SK-N-SH (cell line): ENCODE data around the gene TMEM271. TPM values are rescaled to one million over a fixed set of nuclear protein-coding genes. Genes with fewer than 3 reads are reported as not detected.

Source experiments
- CTCF ChIA-PET: fragments of 300-600, 350-600 bp; formaldehyde crosslinking; extraction: SDS; loops from one replicate; lab custom pipeline; 2021; lab: Yijun Ruan, JAX
- POLR2A ChIA-PET: fragments of 350-600 bp; sonication (Branson Sonifier 250); formaldehyde crosslinking; extraction: SDS; loops from one replicate; lab custom pipeline; 2020; ENCODE audit warnings: antibody characterized with exemption, inconsistent platforms; lab: Yijun Ruan, JAX
- DNase-seq: peaks from one replicate; pipeline ENCODE4 v3.0.0; 2012
- H2AFZ ChIP-seq: fragments of 200-600 bp; sonication (generic); 2 replicates; pipeline ENCODE4 v1.8.1; 2016; ENCODE audit warnings: antibody characterized with exemption, mild to moderate bottlenecking, low read depth
- H3F3A ChIP-seq: fragments of 200-600 bp; sonication (generic); replicated peaks from 2 replicates; pipeline ENCODE3; 2016; ENCODE audit warnings: antibody characterized with exemption, mild to moderate bottlenecking; ENCODE audit not compliant: insufficient read depth
- H3K27ac ChIP-seq, 2 experiments: fragments of 200-500 bp in 1 of 2; fragments of 200-600 bp in 1 of 2; sonication (Bioruptor generic) in 1 of 2; sonication (generic), shearing (Covaris generic) in 1 of 2; 2 replicates each; pipeline versions ENCODE4 v1.5.1 to v1.6.1; 2014 to 2016; ENCODE audit warnings: low read depth in 2 of 2, inconsistent platforms in 1 of 2, low read length in 1 of 2, mild to moderate bottlenecking in 1 of 2, mixed read lengths in 1 of 2
- H3K27me3 ChIP-seq: fragments of 200-600 bp; sonication (generic), shearing (Covaris generic); 2 replicates; pipeline ENCODE4 v1.6.1; 2016; ENCODE audit warnings: mixed run types; ENCODE audit not compliant: insufficient read depth
- H3K36me3 ChIP-seq, 2 experiments: fragments of 200-500 bp in 1 of 2; fragments of 200-600 bp in 1 of 2; sonication (Bioruptor generic) in 1 of 2; sonication (generic) in 1 of 2; replicated peaks in 1 of 2; 2 replicates each; pipeline versions ENCODE3 to v1.5.1; 2014 to 2016; ENCODE audit warnings: low read length in 1 of 2, mild to moderate bottlenecking in 1 of 2; ENCODE audit not compliant: insufficient read depth in 2 of 2, control insufficient read depth in 1 of 2
- H3K4me1 ChIP-seq, 2 experiments: fragments of 200-500 bp in 1 of 2; fragments of 200-600 bp in 1 of 2; sonication (Bioruptor generic) in 1 of 2; sonication (generic), shearing (Covaris generic) in 1 of 2; 2 replicates each; pipeline versions ENCODE4 v1.5.1 to v1.6.1; 2014 to 2016; ENCODE audit warnings: low read depth in 1 of 2, low read length in 1 of 2, mixed run types in 1 of 2; ENCODE audit not compliant: insufficient read depth in 2 of 2, control insufficient read depth in 1 of 2
- H3K4me2 ChIP-seq: fragments of 200-600 bp; sonication (generic), shearing (Covaris generic); 2 replicates; pipeline ENCODE4 v1.6.1; 2017; ENCODE audit warnings: mixed run types
- H3K4me3 ChIP-seq, 2 experiments: fragments of 200-500 bp in 1 of 2; fragments of 200-600 bp in 1 of 2; sonication (Bioruptor generic) in 1 of 2; sonication (generic), shearing (Covaris generic) in 1 of 2; 2 replicates each; pipeline versions ENCODE4 v1.5.1 to v1.8.1; 2014 to 2016; ENCODE audit warnings: low read depth in 2 of 2, inconsistent platforms in 1 of 2, low read length in 1 of 2, mild to moderate bottlenecking in 1 of 2, mixed read lengths in 1 of 2, moderate library complexity in 1 of 2
- H3K79me2 ChIP-seq: fragments of 200-600 bp; sonication (generic); 2 replicates; pipeline ENCODE4 v1.8.1; 2017; ENCODE audit warnings: mild to moderate bottlenecking; ENCODE audit not compliant: insufficient read depth
- H3K9ac ChIP-seq: fragments of 200-600 bp; sonication (generic); 2 replicates; pipeline ENCODE4 v1.6.1; 2017; ENCODE audit warnings: mixed run types
- H3K9me2 ChIP-seq: fragments of 200-600 bp; sonication (generic); 2 replicates; pipeline ENCODE4 v1.6.1; 2017; ENCODE audit warnings: mixed run types
- H3K9me3 ChIP-seq: fragments of 200-600 bp; sonication (generic); 2 replicates; pipeline ENCODE4 v1.6.1; 2017; ENCODE audit warnings: mixed run types, mild to moderate bottlenecking, moderate library complexity
- H4K20me1 ChIP-seq: fragments of 200-600 bp; sonication (generic); 2 replicates; pipeline ENCODE4 v1.6.1; 2017; ENCODE audit warnings: mild to moderate bottlenecking, mixed run types; ENCODE audit not compliant: insufficient read depth
- CHD2 ChIP-seq: fragments of 150-350 bp; IDR thresholded peaks from 2 replicates; pipeline ENCODE4 v1.6.1; 2018; ENCODE audit warnings: low read length; ENCODE audit not compliant: partially characterized antibody
- EZH2phosphoT487 ChIP-seq: fragments of 200-600 bp; sonication (generic); IDR thresholded peaks from 2 replicates; pipeline ENCODE4 v1.6.1; 2017; ENCODE audit warnings: low read depth, mixed run types, mild to moderate bottlenecking, antibody characterized with exemption, moderate library complexity, borderline replicate concordance
- FOSL2 ChIP-seq: IDR thresholded peaks from 2 replicates; pipeline ENCODE4 v1.4.0; 2012; ENCODE audit warnings: low read depth, mild to moderate bottlenecking, moderate library complexity, borderline replicate concordance
- FOXJ3 ChIP-seq: sonication (generic); formaldehyde crosslinking; IDR thresholded peaks from 2 replicates; pipeline ENCODE4 v1.5.1; 2020; ENCODE audit warnings: mild to moderate bottlenecking, missing genetic modification reagents
- FOXM1 ChIP-seq: IDR thresholded peaks from 2 replicates; pipeline ENCODE4 v1.4.0; 2012; ENCODE audit warnings: low read depth, mild to moderate bottlenecking
- GABPA ChIP-seq: IDR thresholded peaks from 2 replicates; pipeline ENCODE4 v1.4.0; 2012; ENCODE audit warnings: low read depth, mild to moderate bottlenecking
- GATA2 ChIP-seq: sonication (generic); formaldehyde crosslinking; IDR thresholded peaks from 2 replicates; pipeline ENCODE4 v1.5.0; 2020; ENCODE audit warnings: mild to moderate bottlenecking, missing genetic modification reagents
- JUND ChIP-seq: IDR thresholded peaks from 2 replicates; pipeline ENCODE4 v1.4.0; 2012
- MEF2A ChIP-seq: IDR thresholded peaks from 2 replicates; pipeline ENCODE4 v1.4.0; 2012; ENCODE audit warnings: low read depth, borderline replicate concordance
- MXI1 ChIP-seq: IDR thresholded peaks from 2 replicates; pipeline ENCODE4 v1.6.1; 2012; ENCODE audit warnings: mild to moderate bottlenecking, low read depth, low read length, improper control_type of control experiment
- NRF1 ChIP-seq: IDR thresholded peaks from 2 replicates; pipeline ENCODE4 v1.6.1; 2012; ENCODE audit warnings: low read depth, mild to moderate bottlenecking, low read length
- POLR2AphosphoS5 ChIP-seq: IDR thresholded peaks from 2 replicates; pipeline ENCODE4 v1.6.1; 2012; ENCODE audit warnings: low read depth, low read length
- RFX5 ChIP-seq: IDR thresholded peaks from 2 replicates; pipeline ENCODE4 v1.6.1; 2012; ENCODE audit warnings: mild to moderate bottlenecking, improper control_type of control experiment, low read length
- SMC3 ChIP-seq: IDR thresholded peaks from 2 replicates; pipeline ENCODE4 v1.6.1; 2012; ENCODE audit warnings: low read depth, low read length, improper control_type of control experiment
- TAF1 ChIP-seq: IDR thresholded peaks from 2 replicates; pipeline ENCODE4 v1.6.1; 2012; ENCODE audit warnings: low read depth, mild to moderate bottlenecking, low read length, moderate library complexity, borderline replicate concordance
- TCF12 ChIP-seq: IDR thresholded peaks from 2 replicates; pipeline ENCODE4 v1.4.0; 2012
- TEAD4 ChIP-seq: IDR thresholded peaks from 2 replicates; pipeline ENCODE4 v1.4.0; 2012; ENCODE audit warnings: mild to moderate bottlenecking, borderline replicate concordance; ENCODE audit not compliant: insufficient read depth
- YY1 ChIP-seq: IDR thresholded peaks from 2 replicates; pipeline ENCODE4 v1.4.0; 2012; ENCODE audit warnings: low read depth, mild to moderate bottlenecking
- WGBS: methylation state at CpG from one replicate; pipeline ENCODE4 v1.1.6; 2017; ENCODE audit warnings: low lambda C conversion rate; 5-methylcytosine and 5-hydroxymethylcytosine counted together
- polyA plus RNA-seq, 3 experiments: library from polyadenylated mRNA; depleted of rRNA; stranded (reverse); fragments of >200 nt; gene quantifications; 2 replicates each; pipeline ENCODE4 v1.2.3, GENCODE V29; 2012
- TF ChIP-seq, protein P1 (sequence below): IDR thresholded peaks from 2 replicates; pipeline ENCODE4 v1.4.0; 2012; ENCODE audit warnings: low read depth
- TF ChIP-seq, protein P2 (sequence below): fragments of 200-600 bp; sonication (generic); IDR thresholded peaks from 2 replicates; pipeline ENCODE4 v1.6.1; 2017; ENCODE audit warnings: antibody characterized with exemption, mild to moderate bottlenecking, moderate library complexity
- TF ChIP-seq, protein P3 (sequence below): IDR thresholded peaks from 2 replicates; pipeline ENCODE4; 2012
- TF ChIP-seq, protein P4 (sequence below): IDR thresholded peaks from 2 replicates; pipeline ENCODE4 v1.4.0; 2012; ENCODE audit warnings: low read depth, borderline replicate concordance
- TF ChIP-seq, protein P5 (sequence below): IDR thresholded peaks from 2 replicates; pipeline ENCODE4 v1.4.0; 2012; ENCODE audit warnings: low read depth, borderline replicate concordance

The TMEM271 gene
- polyA plus RNA-seq, 1 of the 3 experiments (the other 2 are of a cell fraction) = not detected

DNA sequence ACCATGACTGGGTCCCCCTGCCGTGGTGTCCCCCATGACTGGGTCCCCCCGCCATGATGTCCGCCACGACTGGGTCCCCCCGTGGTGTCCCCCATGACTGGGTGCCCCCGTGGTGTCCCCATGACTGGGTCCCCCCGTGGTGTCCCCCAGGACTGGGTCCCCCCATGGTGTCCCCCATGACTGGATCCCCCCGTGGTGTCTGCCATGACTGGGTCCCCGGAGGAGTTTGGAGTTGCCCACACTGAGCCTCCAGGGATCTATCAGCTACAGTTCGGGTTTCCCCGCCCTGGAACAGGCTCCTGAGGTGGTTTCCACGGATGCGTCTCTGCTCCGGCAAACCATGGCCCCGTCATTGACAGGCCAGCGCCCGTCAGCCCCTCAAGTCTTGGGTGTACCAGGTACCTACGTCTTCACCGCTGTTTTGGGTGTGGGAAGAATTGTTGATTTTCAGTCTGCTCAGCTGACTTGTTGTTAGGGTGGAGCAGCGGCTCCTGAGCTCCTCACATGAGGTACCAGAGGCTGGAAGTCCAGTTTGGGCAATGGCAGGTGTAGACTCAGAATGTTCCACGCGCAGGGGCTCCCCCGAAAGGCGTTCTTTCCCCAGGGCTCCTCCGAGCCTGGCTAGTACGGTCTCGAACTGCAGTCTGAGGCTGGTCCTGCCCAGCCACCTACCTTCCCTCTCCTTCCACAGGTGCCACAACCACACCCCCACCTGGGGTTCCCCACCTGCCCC, 41.0 kb upstream of the TMEM271 start:
- no peak overlapping the region for H3K4me3 ChIP-seq
- H3K79me2 ChIP-seq = no peaks in the 10 kb centered on the region
- no peak for DNase-seq
- no peak overlapping the region for H3K4me2 ChIP-seq
- no peaks in the 10 kb centered on the region for H3F3A ChIP-seq
- no peaks in the 10 kb centered on the region for H3K9me2 ChIP-seq
- no peaks in the 10 kb centered on the region for H3K4me1 ChIP-seq
- H2AFZ ChIP-seq = no peak overlapping the region
- no peak overlapping the region for H3K9ac ChIP-seq
- H4K20me1 ChIP-seq = no peaks in the 10 kb centered on the region
- no peaks in the 10 kb centered on the region for H3K36me3 ChIP-seq
- CTCF ChIA-PET = interaction anchor here (1.5 kb wide), 1 partner anchor 14 kb away, joined by 3 read pairs; no protein-coding TSS in a partner anchor
- POLR2A ChIA-PET = no interaction called here
- WGBS = 71% methylated on average over 22 of the region's 27 CpGs
- peaks cover 14% of the 10 kb centered on the region; the same call in 1 of the 2 replicates for H3K27me3 ChIP-seq
- no peak for TF ChIP-seq FOSL2
- TF ChIP-seq JUND = no peak
- no peak for TF ChIP-seq POLR2AphosphoS5
- TF ChIP-seq FOXM1 = no peak
- TF ChIP-seq, protein P1, sequence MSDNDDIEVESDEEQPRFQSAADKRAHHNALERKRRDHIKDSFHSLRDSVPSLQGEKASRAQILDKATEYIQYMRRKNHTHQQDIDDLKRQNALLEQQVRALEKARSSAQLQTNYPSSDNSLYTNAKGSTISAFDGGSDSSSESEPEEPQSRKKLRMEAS = no peak
- TF ChIP-seq SMC3 = no peak
- TF ChIP-seq EZH2phosphoT487 = no peak
- no peak for TF ChIP-seq MEF2A
- no peak for TF ChIP-seq TCF12
- TF ChIP-seq, protein P2, sequence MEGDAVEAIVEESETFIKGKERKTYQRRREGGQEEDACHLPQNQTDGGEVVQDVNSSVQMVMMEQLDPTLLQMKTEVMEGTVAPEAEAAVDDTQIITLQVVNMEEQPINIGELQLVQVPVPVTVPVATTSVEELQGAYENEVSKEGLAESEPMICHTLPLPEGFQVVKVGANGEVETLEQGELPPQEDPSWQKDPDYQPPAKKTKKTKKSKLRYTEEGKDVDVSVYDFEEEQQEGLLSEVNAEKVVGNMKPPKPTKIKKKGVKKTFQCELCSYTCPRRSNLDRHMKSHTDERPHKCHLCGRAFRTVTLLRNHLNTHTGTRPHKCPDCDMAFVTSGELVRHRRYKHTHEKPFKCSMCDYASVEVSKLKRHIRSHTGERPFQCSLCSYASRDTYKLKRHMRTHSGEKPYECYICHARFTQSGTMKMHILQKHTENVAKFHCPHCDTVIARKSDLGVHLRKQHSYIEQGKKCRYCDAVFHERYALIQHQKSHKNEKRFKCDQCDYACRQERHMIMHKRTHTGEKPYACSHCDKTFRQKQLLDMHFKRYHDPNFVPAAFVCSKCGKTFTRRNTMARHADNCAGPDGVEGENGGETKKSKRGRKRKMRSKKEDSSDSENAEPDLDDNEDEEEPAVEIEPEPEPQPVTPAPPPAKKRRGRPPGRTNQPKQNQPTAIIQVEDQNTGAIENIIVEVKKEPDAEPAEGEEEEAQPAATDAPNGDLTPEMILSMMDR = no peak
- H3K27ac ChIP-seq = no peak overlapping the region
- H3K9me3 ChIP-seq = no peaks in the 10 kb centered on the region

DNA sequence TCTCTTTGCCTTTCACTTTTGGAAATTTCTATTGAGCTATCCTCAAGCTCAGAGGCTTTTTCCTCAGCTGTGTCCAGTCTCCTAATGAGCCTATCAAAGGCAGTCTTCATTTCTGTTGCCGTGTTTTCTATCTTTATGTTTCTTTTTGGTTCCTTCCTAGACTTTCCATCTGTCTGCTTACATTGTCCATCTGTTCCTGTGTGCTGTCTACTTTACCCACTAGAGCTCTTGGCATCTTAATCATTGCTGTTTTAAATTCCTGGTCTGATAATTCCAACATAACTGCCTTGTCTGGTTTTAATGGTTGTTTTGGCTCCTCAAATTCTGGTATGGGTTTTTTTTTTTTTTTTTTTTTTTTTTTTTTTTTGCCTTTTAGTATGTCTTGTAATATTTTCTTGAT, 40.0 kb upstream of the TMEM271 start:
- Histone ChIP-seq H3F3A (no peaks in the 10 kb centered on the region), H3K9me2 (no peaks in the 10 kb centered on the region), H3K27ac (no peak overlapping the region), H3K36me3 (no peaks in the 10 kb centered on the region), H3K4me2 (no peak overlapping the region), H3K9me3 (no peaks in the 10 kb centered on the region), H3K4me1 (no peaks in the 10 kb centered on the region; a peak in 1 of 4 replicates), H4K20me1 (no peaks in the 10 kb centered on the region), H3K27me3 (peaks cover 20% of the 10 kb centered on the region), H3K79me2 (no peaks in the 10 kb centered on the region), H2AFZ (no peak overlapping the region), H3K4me3 (no peak overlapping the region), H3K9ac (no peak overlapping the region)
- CTCF ChIA-PET = interaction anchor here (1.5 kb wide), 1 partner anchor 13 kb away, joined by 3 read pairs; no protein-coding TSS in a partner anchor
- DNase-seq = no peak
- POLR2A ChIA-PET = no interaction called here
- WGBS = 0% methylated on average over 1 of the region's 1 CpG
- TF ChIP-seq, protein P1 = no peak
- TF ChIP-seq FOXJ3 (CRISPR knock-in tag) (no peak), MXI1 (no peak), TAF1 (no peak), CHD2 (no peak), GATA2 (CRISPR knock-in tag) (no peak), NRF1 (no peak), JUND (no peak), RFX5 (no peak), TEAD4 (no peak), GABPA (no peak), YY1 (no peak)
- TF ChIP-seq, protein P3, sequence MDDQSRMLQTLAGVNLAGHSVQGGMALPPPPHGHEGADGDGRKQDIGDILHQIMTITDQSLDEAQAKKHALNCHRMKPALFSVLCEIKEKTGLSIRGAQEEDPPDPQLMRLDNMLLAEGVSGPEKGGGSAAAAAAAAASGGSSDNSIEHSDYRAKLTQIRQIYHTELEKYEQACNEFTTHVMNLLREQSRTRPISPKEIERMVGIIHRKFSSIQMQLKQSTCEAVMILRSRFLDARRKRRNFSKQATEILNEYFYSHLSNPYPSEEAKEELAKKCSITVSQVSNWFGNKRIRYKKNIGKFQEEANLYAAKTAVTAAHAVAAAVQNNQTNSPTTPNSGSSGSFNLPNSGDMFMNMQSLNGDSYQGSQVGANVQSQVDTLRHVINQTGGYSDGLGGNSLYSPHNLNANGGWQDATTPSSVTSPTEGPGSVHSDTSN = no peak
- TF ChIP-seq, protein P4, sequence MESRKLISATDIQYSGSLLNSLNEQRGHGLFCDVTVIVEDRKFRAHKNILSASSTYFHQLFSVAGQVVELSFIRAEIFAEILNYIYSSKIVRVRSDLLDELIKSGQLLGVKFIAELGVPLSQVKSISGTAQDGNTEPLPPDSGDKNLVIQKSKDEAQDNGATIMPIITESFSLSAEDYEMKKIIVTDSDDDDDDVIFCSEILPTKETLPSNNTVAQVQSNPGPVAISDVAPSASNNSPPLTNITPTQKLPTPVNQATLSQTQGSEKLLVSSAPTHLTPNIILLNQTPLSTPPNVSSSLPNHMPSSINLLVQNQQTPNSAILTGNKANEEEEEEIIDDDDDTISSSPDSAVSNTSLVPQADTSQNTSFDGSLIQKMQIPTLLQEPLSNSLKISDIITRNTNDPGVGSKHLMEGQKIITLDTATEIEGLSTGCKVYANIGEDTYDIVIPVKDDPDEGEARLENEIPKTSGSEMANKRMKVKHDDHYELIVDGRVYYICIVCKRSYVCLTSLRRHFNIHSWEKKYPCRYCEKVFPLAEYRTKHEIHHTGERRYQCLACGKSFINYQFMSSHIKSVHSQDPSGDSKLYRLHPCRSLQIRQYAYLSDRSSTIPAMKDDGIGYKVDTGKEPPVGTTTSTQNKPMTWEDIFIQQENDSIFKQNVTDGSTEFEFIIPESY = no peak
- TF ChIP-seq, protein P5, sequence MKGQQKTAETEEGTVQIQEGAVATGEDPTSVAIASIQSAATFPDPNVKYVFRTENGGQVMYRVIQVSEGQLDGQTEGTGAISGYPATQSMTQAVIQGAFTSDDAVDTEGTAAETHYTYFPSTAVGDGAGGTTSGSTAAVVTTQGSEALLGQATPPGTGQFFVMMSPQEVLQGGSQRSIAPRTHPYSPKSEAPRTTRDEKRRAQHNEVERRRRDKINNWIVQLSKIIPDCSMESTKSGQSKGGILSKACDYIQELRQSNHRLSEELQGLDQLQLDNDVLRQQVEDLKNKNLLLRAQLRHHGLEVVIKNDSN = no peak
